Activated T-cell treated with anti-CD3 and anti-CD28 coated beads, Interleukin-2, amount 50 U/mL, for 72 hours (primary cell): ENCODE measurements around the gene NYNRIN. TPM values are rescaled to one million over a fixed set of nuclear protein-coding genes. Genes with fewer than 3 reads are reported as not detected.
A peak's percentile ranks its signal among the peaks of the same experiment; 100 is the strongest.

Experiments
- ATAC-seq, 2 donors: fragments of 150-1000 bp; cut with Tn5 transposase; replicated peaks in 1 of 2; 2 replicates each; pipeline ENCODE4 v1.10.0; 2021; ENCODE audit warnings: moderate library complexity in 2 of 2, mild to moderate bottlenecking in 1 of 2
- DNase-seq, 2 donors: peaks; one replicate each; pipeline ENCODE4 v3.0.0; 2021 to 2022; ENCODE audit warnings: mixed read lengths in 1 of 2
- H3K27ac Mint-ChIP-seq: one replicate; pipeline ENCODE4 v1.8.0; 2022; ENCODE audit warnings: mild to moderate bottlenecking, moderate library complexity, mixed read lengths
- H3K27me3 Mint-ChIP-seq: one replicate; pipeline ENCODE4 v1.8.0; 2022; ENCODE audit warnings: low read depth, mixed read lengths
- H3K36me3 Mint-ChIP-seq, 2 donors: one replicate each; pipeline ENCODE4 v1.8.0; 2022; ENCODE audit warnings: mixed read lengths in 2 of 2, mild to moderate bottlenecking in 1 of 2; ENCODE audit not compliant: insufficient read depth in 2 of 2
- H3K4me1 Mint-ChIP-seq: one replicate; pipeline ENCODE4 v1.8.0; 2022; ENCODE audit warnings: low read depth, mixed read lengths
- H3K4me3 Mint-ChIP-seq, 2 donors: one replicate each; pipeline ENCODE4 v1.8.0; 2022; ENCODE audit warnings: mild to moderate bottlenecking in 2 of 2, mixed read lengths in 2 of 2, moderate library complexity in 2 of 2
- H3K9me3 Mint-ChIP-seq, 2 donors: one replicate each; pipeline ENCODE4 v1.8.0; 2022; ENCODE audit warnings: mixed read lengths in 2 of 2
- total RNA-seq, 2 donors: library from RNA; stranded (reverse); gene quantifications; one replicate each; pipeline ENCODE4 v1.2.3, GENCODE V29; 2022

Gene NYNRIN
- total RNA-seq, 2 donors from 2014 or later: 0.09 to 0.14 TPM

DNA sequence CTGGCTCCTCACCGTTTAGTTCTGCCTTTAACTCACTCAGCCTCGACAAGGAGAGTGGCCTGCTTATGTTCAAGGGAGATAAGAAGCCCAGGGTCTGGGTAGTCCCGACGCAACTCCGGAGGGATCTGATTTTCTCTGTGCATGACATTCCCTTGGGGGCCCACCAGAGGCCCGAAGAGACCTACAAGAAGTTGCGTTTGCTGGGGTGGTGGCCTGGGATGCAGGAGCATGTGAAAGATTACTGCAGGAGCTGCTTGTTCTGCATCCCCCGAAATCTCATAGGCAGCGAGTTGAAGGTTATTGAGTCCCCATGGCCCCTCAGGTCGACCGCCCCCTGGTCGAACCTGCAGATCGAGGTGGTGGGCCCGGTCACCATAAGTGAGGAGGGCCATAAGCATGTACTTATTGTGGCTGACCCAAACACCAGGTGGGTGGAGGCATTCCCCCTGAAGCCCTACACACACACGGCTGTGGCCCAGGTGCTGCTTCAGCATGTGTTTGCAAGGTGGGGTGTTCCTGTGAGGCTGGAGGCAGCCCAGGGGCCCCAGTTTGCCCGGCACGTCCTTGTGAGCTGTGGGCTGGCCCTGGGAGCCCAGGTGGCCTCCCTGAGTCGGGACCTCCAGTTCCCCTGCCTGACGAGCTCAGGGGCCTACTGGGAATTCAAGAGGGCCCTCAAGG is 17.6 kb downstream of the NYNRIN start:
- Mint-ChIP-seq H3K27ac (no peak overlapping the region), H3K4me3 (no peak overlapping the region), H3K27me3 (peaks cover 12% of the 10 kb centered on the region), H3K36me3 (no peaks in the 10 kb centered on the region), H3K4me1 (no peaks in the 10 kb centered on the region), H3K9me3 (no peaks in the 10 kb centered on the region)
- DNase-seq (no peak), ATAC-seq (no peak)

- Mint-ChIP-seq H3K27me3 (peaks cover 12% of the 10 kb centered on the region), H3K27ac (no peak overlapping the region), H3K9me3 (no peaks in the 10 kb centered on the region), H3K4me3 (no peak overlapping the region), H3K36me3 (no peaks in the 10 kb centered on the region), H3K4me1 (no peaks in the 10 kb centered on the region)
- DNase-seq (no peak), ATAC-seq (no peak)
Observed at GRCh38 chr14:24416932-24417619, 18.3 kb downstream of the NYNRIN start.

GRCh38 chr14:24417832-24418491 is 19.2 kb downstream of the NYNRIN start:
- Mint-ChIP-seq H3K9me3 (no peaks in the 10 kb centered on the region), H3K27ac (no peak overlapping the region), H3K4me3 (no peak overlapping the region), H3K36me3 (no peaks in the 10 kb centered on the region), H3K27me3 (peaks cover 12% of the 10 kb centered on the region), H3K4me1 (no peaks in the 10 kb centered on the region)
- no peak for DNase-seq
- no peak for ATAC-seq

- no peak for ATAC-seq
- DNase-seq: no peak
- no peaks in the 10 kb centered on the region for H3K4me1 Mint-ChIP-seq
- H3K27ac Mint-ChIP-seq: no peak overlapping the region
- H3K36me3 Mint-ChIP-seq: no peaks in the 10 kb centered on the region
- H3K9me3 Mint-ChIP-seq: no peaks in the 10 kb centered on the region
- H3K4me3 Mint-ChIP-seq: no peak overlapping the region
- H3K27me3 Mint-ChIP-seq: peaks cover 12% of the 10 kb centered on the region
Observed at GRCh38 chr14:24418492-24418873, 19.7 kb downstream of the NYNRIN start.

GRCh38 chr14:24422261-24422660 is 23.5 kb downstream of the NYNRIN start:
- Mint-ChIP-seq H3K27me3 (peaks cover 12% of the 10 kb centered on the region), H3K36me3 (no peaks in the 10 kb centered on the region), H3K4me1 (peaks cover 23% of the 10 kb centered on the region), H3K4me3 (no peak overlapping the region), H3K9me3 (no peaks in the 10 kb centered on the region), H3K27ac (no peak overlapping the region)
- DNase-seq: no peak
- no peak for ATAC-seq

DNA sequence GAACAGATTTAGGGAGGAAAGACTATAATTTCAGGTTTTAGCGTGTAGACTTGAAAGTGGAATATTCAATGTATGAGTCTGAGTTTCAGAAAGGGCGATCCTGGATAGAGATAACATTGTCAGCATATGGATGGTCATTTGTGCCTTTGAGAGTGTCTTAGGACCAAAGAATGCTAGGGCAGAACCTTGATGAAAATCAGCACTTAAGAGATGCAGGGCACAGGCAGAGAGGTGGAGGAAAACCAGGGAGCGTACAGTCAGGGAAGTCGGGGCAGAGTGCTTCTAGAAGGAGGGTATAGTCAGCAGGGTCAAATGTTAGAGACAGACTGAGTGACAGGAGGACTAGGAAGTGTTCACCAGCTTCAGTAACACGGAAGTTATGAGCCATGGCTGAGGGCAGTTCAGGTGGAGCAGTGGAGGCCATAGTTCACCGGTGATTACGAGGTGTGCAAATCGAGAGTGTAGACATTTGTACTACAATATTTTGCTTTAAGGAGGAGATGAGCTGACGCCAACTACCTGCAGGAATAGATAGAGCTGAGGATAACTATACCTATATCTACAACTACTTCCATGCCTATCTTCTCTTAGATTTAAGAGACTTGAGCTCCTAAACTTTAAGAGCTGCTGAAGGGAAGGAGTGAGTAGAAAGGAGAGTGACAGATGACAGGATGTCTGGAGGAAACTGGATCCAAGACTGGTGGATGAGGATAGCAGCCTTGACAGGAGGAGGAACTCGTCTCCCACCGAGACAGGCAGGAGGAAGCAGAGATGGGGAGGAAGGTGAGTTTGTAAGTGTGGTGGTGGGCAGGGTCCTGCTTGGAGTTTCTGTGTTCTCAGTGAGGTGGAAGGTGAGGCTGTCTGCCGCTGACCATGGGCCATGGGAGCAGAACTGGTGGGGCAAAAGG is 24.1 kb downstream of the NYNRIN start:
- Mint-ChIP-seq H3K36me3 (no peaks in the 10 kb centered on the region), H3K4me1 (peaks cover 28% of the 10 kb centered on the region), H3K27me3 (peaks cover 12% of the 10 kb centered on the region), H3K27ac (no peak overlapping the region), H3K9me3 (no peaks in the 10 kb centered on the region), H3K4me3 (no peak overlapping the region)
- no peak for ATAC-seq
- no peak for DNase-seq

- DNase-seq (no peak), ATAC-seq (peak in 1 of 2 donors; percentile 4)
- Mint-ChIP-seq H3K4me1 (peaks cover 42% of the 10 kb centered on the region), H3K4me3 (peak overlapping the region in 1 of 2 donors; percentile 60), H3K27me3 (no peaks in the 10 kb centered on the region), H3K36me3 (no peaks in the 10 kb centered on the region), H3K27ac (peak overlapping the region; percentile 81), H3K9me3 (no peaks in the 10 kb centered on the region)
Observed at GRCh38 chr14:24425704-24426103, 26.9 kb downstream of the NYNRIN start.

DNA sequence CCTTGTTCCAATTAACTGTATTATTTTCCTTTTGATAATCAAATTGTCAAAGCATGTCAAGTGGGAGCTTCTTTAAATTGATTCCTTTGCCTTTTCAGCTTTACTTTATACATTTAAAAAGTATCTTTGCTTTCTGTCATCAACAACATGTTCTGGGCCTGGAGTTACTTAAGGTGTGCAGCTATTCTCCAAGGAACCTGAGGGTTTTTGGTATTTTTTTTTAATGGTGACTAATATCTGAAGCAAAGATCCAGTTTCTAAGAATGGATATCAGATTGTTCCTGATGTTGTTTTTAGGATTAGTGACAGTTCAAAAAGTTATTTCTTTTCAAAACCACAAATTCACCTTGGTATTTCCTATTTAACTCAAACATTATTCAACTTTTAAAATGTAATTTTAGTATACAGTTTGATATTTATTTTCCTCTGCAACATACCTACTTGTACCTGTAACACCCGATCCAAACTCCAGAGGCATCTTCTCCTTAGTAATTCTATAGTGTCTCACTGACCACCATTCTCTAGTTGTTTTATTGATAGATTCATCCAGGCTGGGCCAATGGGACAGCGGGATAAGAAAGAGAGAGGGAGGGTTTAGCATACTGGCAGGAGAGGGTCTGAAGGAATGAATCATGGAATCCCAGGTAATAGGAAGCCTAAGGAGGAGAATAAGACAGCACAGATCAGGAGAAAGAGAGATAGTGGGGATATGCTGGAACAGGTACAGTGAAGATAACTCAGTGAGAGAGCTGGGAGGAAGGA is 27.5 kb downstream of the NYNRIN start:
- H3K4me3 Mint-ChIP-seq: peak overlapping the region in 1 of 2 donors; percentile 60
- H3K27ac Mint-ChIP-seq: peak overlapping the region; percentile 81
- DNase-seq: no peak
- no peak for ATAC-seq
- H3K36me3 Mint-ChIP-seq: peaks cover 3% of the 10 kb centered on the region in 2 donors
- no peaks in the 10 kb centered on the region for H3K27me3 Mint-ChIP-seq
- no peaks in the 10 kb centered on the region for H3K9me3 Mint-ChIP-seq
- peaks cover 47% of the 10 kb centered on the region for H3K4me1 Mint-ChIP-seq

DNA sequence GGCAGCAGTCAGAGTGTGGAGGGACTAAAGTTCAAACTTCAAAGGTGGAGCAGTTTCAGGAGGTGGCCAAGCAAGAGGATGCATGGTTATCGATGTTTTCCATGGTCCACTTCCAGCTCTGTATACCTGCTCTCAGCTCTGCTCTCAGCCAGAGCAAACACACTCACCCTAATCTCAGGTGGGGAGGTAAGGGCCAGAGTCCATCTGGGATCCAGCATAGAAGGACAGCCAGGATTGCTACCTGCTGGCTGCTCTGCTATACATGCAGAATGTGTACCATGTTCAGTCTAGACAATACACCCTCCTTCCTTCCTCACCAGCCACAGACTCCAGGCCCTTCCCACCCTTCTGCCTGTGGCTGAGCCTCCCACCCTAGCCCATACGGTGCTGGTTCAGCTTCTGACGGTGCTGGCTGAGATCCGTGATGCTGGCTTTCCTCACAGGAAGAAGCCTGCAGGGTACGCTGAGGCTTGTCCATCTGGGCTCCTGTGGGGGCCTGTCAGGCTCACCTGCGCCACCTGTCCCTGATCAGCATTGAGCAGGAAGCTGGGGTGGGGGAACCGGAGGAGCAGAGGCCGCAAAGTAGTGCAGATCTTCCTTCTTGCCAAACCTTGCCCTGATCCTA is 28.2 kb downstream of the NYNRIN start:
- Mint-ChIP-seq H3K36me3 (peaks cover 5 to 9% of the 10 kb centered on the region in 2 donors), H3K4me1 (peaks cover 54% of the 10 kb centered on the region), H3K9me3 (no peaks in the 10 kb centered on the region), H3K27me3 (no peaks in the 10 kb centered on the region), H3K4me3 (no peak overlapping the region), H3K27ac (no peak overlapping the region)
- no peak for DNase-seq
- ATAC-seq: no peak

- H3K4me1 Mint-ChIP-seq: peaks cover 55% of the 10 kb centered on the region
- peak overlapping the region; percentile 61 to 62 for H3K4me3 Mint-ChIP-seq
- no peaks in the 10 kb centered on the region for H3K27me3 Mint-ChIP-seq
- H3K36me3 Mint-ChIP-seq: peaks cover 6 to 10% of the 10 kb centered on the region in 2 donors
- no peak for ATAC-seq
- H3K9me3 Mint-ChIP-seq: no peaks in the 10 kb centered on the region
- peak overlapping the region; percentile 44 for H3K27ac Mint-ChIP-seq
- DNase-seq: no peak
Observed at GRCh38 chr14:24427537-24428508, 29.0 kb downstream of the NYNRIN start.
